ENCODE results near the gene LARGE1. TPM values are rescaled to one million over a fixed set of nuclear protein-coding genes. Genes with fewer than 3 reads are reported as not detected.

LARGE1 gene
- total and polyA plus RNA-seq, 2 donors (not counting 1 experiment from before 2014, with no cell fraction given): 14.1 to 19.2 TPM

- no peaks in the 10 kb centered on the region for H3K27me3 ChIP-seq (ENCODE audit: control insufficient read depth, insufficient read depth, low read length)
- no peaks in the 10 kb centered on the region for H3K36me3 ChIP-seq (ENCODE audit: control insufficient read depth, insufficient read depth, low read length)
- no peak overlapping the region for H3K4me2 ChIP-seq (ENCODE audit: extremely low read depth, insufficient read depth, low read length)
- no peak overlapping the region for H2AFZ ChIP-seq (ENCODE audit: low read length)
- no peaks in the 10 kb centered on the region for H4K20me1 ChIP-seq (ENCODE audit: control insufficient read depth, extremely low read depth, insufficient read depth, low read length)
- no peak for DNase-seq (ENCODE audit: low read depth in 2 of 2)
- H3K27ac ChIP-seq (ENCODE audit: insufficient read depth, low read length): no peak overlapping the region
- no peaks in the 10 kb centered on the region for H3K4me1 ChIP-seq (ENCODE audit: control insufficient read depth, extremely low read depth, insufficient read depth, low read length)
- TF ChIP-seq EZH2 (IDR thresholded peaks at IDR 0.05; ENCODE audit: low read length, missing control alignments) (no peak), CTCF (conservative IDR thresholded peaks at IDR 0.05 in 1 of 2, IDR thresholded peaks at IDR 0.05 in 1 of 2; ENCODE audit: low read depth in 1 of 2, low read length in 2 of 2) (no peak)
- no peaks in the 10 kb centered on the region for H3K9me3 ChIP-seq (ENCODE audit: control insufficient read depth, insufficient read depth, low read depth, low read length)
- no peak overlapping the region for H3K9ac ChIP-seq (ENCODE audit: insufficient read depth, low read length)
- H3K4me3 ChIP-seq (replicated peaks in 1 of 4; ENCODE audit: control extremely low read depth in 1 of 4, insufficient read depth in 1 of 4, low read depth in 3 of 4, low read length in 4 of 4): no peak overlapping the region
- no peaks in the 10 kb centered on the region for H3K79me2 ChIP-seq (ENCODE audit: control insufficient read depth, insufficient read depth, low read length)
Observed at GRCh38 chr22:33737662-33738061, 182.6 kb downstream of the LARGE1 start.

DNA sequence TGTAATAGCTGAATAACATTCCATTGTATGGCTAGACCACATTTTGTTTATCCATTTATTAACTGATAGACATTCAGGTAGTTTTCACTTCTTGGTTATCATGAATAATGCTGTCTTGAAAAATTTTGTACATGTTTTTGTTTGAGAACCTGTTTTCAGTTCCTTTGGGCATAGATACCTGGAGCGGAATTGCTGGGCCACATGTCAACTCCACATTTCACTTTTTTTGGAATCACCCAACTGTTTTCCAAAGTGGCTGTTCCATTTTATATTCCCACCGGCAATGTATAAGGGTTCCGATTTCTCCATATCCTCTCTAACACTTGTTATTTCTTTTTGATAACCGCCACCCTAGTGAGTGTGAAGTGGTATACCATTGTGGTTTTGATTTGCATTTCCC is 184.3 kb downstream of the LARGE1 start:
- H2AFZ ChIP-seq (ENCODE audit: low read length): no peak overlapping the region
- no peaks in the 10 kb centered on the region for H3K36me3 ChIP-seq (ENCODE audit: control insufficient read depth, insufficient read depth, low read length)
- H3K79me2 ChIP-seq (ENCODE audit: control insufficient read depth, insufficient read depth, low read length): no peaks in the 10 kb centered on the region
- H3K4me3 ChIP-seq (replicated peaks in 1 of 4; ENCODE audit: control extremely low read depth in 1 of 4, insufficient read depth in 1 of 4, low read depth in 3 of 4, low read length in 4 of 4): no peak overlapping the region
- no peak for DNase-seq (ENCODE audit: low read depth in 2 of 2)
- no peak overlapping the region for H3K27ac ChIP-seq (ENCODE audit: insufficient read depth, low read length)
- no peak overlapping the region for H3K9ac ChIP-seq (ENCODE audit: insufficient read depth, low read length)
- no peaks in the 10 kb centered on the region for H3K9me3 ChIP-seq (ENCODE audit: control insufficient read depth, insufficient read depth, low read depth, low read length)
- no peaks in the 10 kb centered on the region for H4K20me1 ChIP-seq (ENCODE audit: control insufficient read depth, extremely low read depth, insufficient read depth, low read length)
- H3K4me2 ChIP-seq (ENCODE audit: extremely low read depth, insufficient read depth, low read length): no peak overlapping the region
- H3K4me1 ChIP-seq (ENCODE audit: control insufficient read depth, extremely low read depth, insufficient read depth, low read length): no peaks in the 10 kb centered on the region
- TF ChIP-seq EZH2 (IDR thresholded peaks at IDR 0.05; ENCODE audit: low read length, missing control alignments) (no peak), CTCF (conservative IDR thresholded peaks at IDR 0.05 in 1 of 2, IDR thresholded peaks at IDR 0.05 in 1 of 2; ENCODE audit: low read depth in 1 of 2, low read length in 2 of 2) (no peak)
- no peaks in the 10 kb centered on the region for H3K27me3 ChIP-seq (ENCODE audit: control insufficient read depth, insufficient read depth, low read length)

DNA sequence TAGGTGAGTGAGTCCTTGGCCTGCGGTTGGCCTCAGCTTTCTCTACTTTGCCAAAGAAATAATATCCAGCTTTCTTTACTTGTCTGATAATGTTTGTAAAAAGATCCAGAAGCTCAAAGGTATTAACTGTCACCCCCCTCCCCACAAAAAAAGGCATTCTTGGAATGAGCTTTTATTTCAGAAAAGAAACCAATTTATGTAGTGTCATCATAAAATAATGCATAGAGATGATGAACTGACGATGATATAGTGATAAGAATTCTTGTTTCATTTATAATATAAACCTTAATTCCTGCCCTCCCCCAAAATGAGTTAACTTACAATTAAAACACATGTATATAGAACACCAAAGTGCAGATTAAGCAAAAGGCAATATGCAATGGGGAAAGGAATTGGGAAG is 191.4 kb downstream of the LARGE1 start:
- H3K4me1 ChIP-seq (ENCODE audit: control insufficient read depth, extremely low read depth, insufficient read depth, low read length): peaks cover 5% of the 10 kb centered on the region
- no peaks in the 10 kb centered on the region for H3K36me3 ChIP-seq (ENCODE audit: control insufficient read depth, insufficient read depth, low read length)
- H4K20me1 ChIP-seq (ENCODE audit: control insufficient read depth, extremely low read depth, insufficient read depth, low read length): no peaks in the 10 kb centered on the region
- no peaks in the 10 kb centered on the region for H3K27me3 ChIP-seq (ENCODE audit: control insufficient read depth, insufficient read depth, low read length)
- H3K9ac ChIP-seq (ENCODE audit: insufficient read depth, low read length): no peak overlapping the region
- no peak overlapping the region for H3K27ac ChIP-seq (ENCODE audit: insufficient read depth, low read length)
- H2AFZ ChIP-seq (ENCODE audit: low read length): no peak overlapping the region
- no peak for TF ChIP-seq CTCF (conservative IDR thresholded peaks at IDR 0.05 in 1 of 2, IDR thresholded peaks at IDR 0.05 in 1 of 2; ENCODE audit: low read depth in 1 of 2, low read length in 2 of 2)
- no peak for TF ChIP-seq EZH2 (IDR thresholded peaks at IDR 0.05; ENCODE audit: low read length, missing control alignments)
- no peak for DNase-seq (ENCODE audit: low read depth in 2 of 2)
- no peak overlapping the region for H3K4me3 ChIP-seq (replicated peaks in 1 of 4; ENCODE audit: control extremely low read depth in 1 of 4, insufficient read depth in 1 of 4, low read depth in 3 of 4, low read length in 4 of 4)
- no peaks in the 10 kb centered on the region for H3K9me3 ChIP-seq (ENCODE audit: control insufficient read depth, insufficient read depth, low read depth, low read length)
- H3K79me2 ChIP-seq (ENCODE audit: control insufficient read depth, insufficient read depth, low read length): no peaks in the 10 kb centered on the region
- H3K4me2 ChIP-seq (ENCODE audit: extremely low read depth, insufficient read depth, low read length): no peak overlapping the region

Measured in fibroblast of lung (primary cell).